Aorta (tissue), 5 donors: ENCODE data around the gene LRCH1. TPM values are rescaled to one million over a fixed set of nuclear protein-coding genes. Genes with fewer than 3 reads are reported as not detected.

Source experiments
- ATAC-seq: fragments of 200-7000 bp; cut with Tn5 transposase; one replicate; pipeline ENCODE4 v1.9.1; 2022; ENCODE audit warnings: moderate library complexity; ENCODE audit not compliant: low FRiP score
- DNase-seq, 2 donors: peaks; one replicate each; pipeline ENCODE4 v3.0.0-alpha.2; 2020
- H3K27ac ChIP-seq, 2 donors: one replicate each; pipeline ENCODE4 v1.5.1; 2013; ENCODE audit warnings: low read length in 2 of 2, mild to moderate bottlenecking in 2 of 2, moderate library complexity in 2 of 2, control low read depth in 1 of 2, inconsistent platforms in 1 of 2, low read depth in 1 of 2
- H3K27me3 ChIP-seq, 2 donors: one replicate each; pipeline ENCODE4 v1.6.1; 2013; ENCODE audit warnings: control low read depth in 1 of 2, low read length in 1 of 2, mild to moderate bottlenecking in 1 of 2, moderate library complexity in 1 of 2; ENCODE audit not compliant: insufficient read depth in 2 of 2, control insufficient read depth in 1 of 2
- H3K36me3 ChIP-seq, 2 donors: one replicate each; pipeline ENCODE4 v1.6.1; 2013; ENCODE audit warnings: control low read depth in 1 of 2, low read length in 1 of 2, mild to moderate bottlenecking in 1 of 2; ENCODE audit not compliant: insufficient read depth in 2 of 2, control insufficient read depth in 1 of 2
- H3K4me1 ChIP-seq, 2 donors: one replicate each; pipeline ENCODE4 v1.6.1; 2013; ENCODE audit warnings: low read length in 2 of 2, control low read depth in 1 of 2, mild to moderate bottlenecking in 1 of 2, moderate library complexity in 1 of 2; ENCODE audit not compliant: insufficient read depth in 2 of 2, control insufficient read depth in 1 of 2
- H3K4me3 ChIP-seq, 2 donors: one replicate each; pipeline ENCODE4 v1.5.1; 2013; ENCODE audit warnings: low read length in 2 of 2, control low read depth in 1 of 2, mild to moderate bottlenecking in 1 of 2
- H3K9me3 ChIP-seq: one replicate; pipeline ENCODE4 v1.6.1; 2013; ENCODE audit warnings: mild to moderate bottlenecking, low read length; ENCODE audit not compliant: control insufficient read depth
- WGBS, 2 donors: extraction: QIAGEN DNeasy Blood & Tissue Kit; methylation state at CpG; one replicate each; pipeline ENCODE4 v1.1.7; 2013; 5-methylcytosine and 5-hydroxymethylcytosine counted together
- intact Hi-C, 2 donors: fragments of 100-400 bp; cut with DNase I; formaldehyde crosslinking; loops; one replicate each; pipeline versions ENCODE4 v1.14.2 to v1.15.0; 2022
- polyA plus RNA-seq, 2 donors: library from polyadenylated mRNA; stranded (reverse); fragments of 200-250 nt; gene quantifications; one replicate each; pipeline ENCODE4 v1.2.3, GENCODE V29; 2013
- total RNA-seq, 2 donors: library from RNA; stranded (reverse); fragmentation: NEBNext Ultra II Directional; extraction: Animal tissue kit (Norgen Biotek cat#: 25700); gene quantifications; one replicate each; pipeline ENCODE4 v1.2.1, GENCODE V29; 2021
- donor health status: healthy with polysubstance abuse.
- donor health status: Bipolar disorder and iron deficiency.
- donor health status: DM: no; HTN: no; CAD: no.
- donor health status: DM: no; HTN: no; CAD: no.
- donor health status: DM: yes; HTN: yes; CAD: no.

The LRCH1 gene
- total and polyA plus RNA-seq, 4 donors = 12.3 to 46.5 (median 28.8) TPM

DNA sequence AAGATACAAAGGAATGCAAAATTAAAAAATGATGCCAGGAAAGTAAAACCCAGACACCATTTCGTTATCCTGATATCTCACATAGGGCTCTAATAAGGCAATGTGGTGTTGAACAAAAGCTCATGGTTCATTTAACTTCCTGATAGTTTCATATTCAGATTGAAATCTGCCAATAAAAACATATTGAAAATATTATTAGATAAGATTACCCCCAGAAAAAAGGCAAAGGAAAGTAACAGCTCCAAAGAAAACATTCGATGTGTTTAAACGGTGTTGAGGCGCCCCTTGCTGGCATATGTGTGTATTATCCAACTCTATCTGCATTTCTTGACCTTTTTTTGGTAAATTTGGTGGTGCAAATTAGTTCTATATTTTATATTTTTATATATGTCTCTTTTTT, 168.1 kb downstream of the LRCH1 start:
- ATAC-seq (peak; percentile 85), DNase-seq (peak in 1 of 2 donors; percentile 52)
- Histone ChIP-seq H3K9me3 (no peaks in the 10 kb centered on the region), H3K4me3 (no peak overlapping the region), H3K27ac (no peak overlapping the region), H3K4me1 (no peaks in the 10 kb centered on the region), H3K36me3 (no peaks in the 10 kb centered on the region), H3K27me3 (no peaks in the 10 kb centered on the region)
- intact Hi-C loops = loop anchor here (1.0 to 2.0 kb wide), 2 partner anchors 170 to 228 kb away; no protein-coding TSS in a partner anchor
- WGBS, 2 donors = 2 to 4% methylated on average over 4 of the region's 4 CpGs

DNA sequence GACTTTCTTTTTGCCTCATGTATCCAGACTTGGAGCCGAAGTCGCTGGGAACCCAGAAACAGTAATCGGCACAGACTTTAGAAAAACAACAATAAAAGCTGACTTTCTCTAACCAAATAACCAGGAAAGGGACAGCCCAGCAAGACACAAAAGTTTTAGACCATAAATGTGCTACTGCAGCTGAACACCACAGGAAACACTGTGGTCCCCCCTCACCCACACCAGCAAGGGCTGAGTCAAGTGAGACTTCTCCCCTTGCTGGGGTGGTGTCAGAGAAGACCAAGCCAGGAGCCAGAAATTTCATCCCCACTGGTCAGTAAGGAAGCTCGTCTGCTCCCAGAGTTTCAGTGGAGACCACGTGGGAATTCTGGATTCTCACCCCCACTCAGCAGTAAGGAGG, 173.4 kb downstream of the LRCH1 start:
- intact Hi-C loops = no loop called here

GRCh38 chr13:46728777-46729176, 175.8 kb downstream of the LRCH1 start:
- DNase-seq (no peak), ATAC-seq (no peak)
- H3K9me3 ChIP-seq = no peaks in the 10 kb centered on the region
- H3K27me3 ChIP-seq = no peaks in the 10 kb centered on the region
- intact Hi-C loops = no loop called here
- peaks cover 2 to 8% of the 10 kb centered on the region in 2 donors for H3K36me3 ChIP-seq
- H3K27ac ChIP-seq = no peak overlapping the region
- no peak overlapping the region for H3K4me3 ChIP-seq
- WGBS, 2 donors = 90 to 93% methylated on average over 7 of the region's 7 CpGs
- H3K4me1 ChIP-seq = no peaks in the 10 kb centered on the region

More for the DNA sequence above, 173.4 kb downstream of the LRCH1 start:
- Histone ChIP-seq H3K4me1 (no peaks in the 10 kb centered on the region), H3K27ac (no peak overlapping the region), H3K4me3 (no peak overlapping the region), H3K27me3 (no peaks in the 10 kb centered on the region), H3K36me3 (peaks cover 2 to 4% of the 10 kb centered on the region in 2 donors), H3K9me3 (no peaks in the 10 kb centered on the region)
- WGBS, 2 donors = 86 to 87% methylated on average over 5 of the region's 5 CpGs
- DNase-seq (no peak), ATAC-seq (no peak)

DNA sequence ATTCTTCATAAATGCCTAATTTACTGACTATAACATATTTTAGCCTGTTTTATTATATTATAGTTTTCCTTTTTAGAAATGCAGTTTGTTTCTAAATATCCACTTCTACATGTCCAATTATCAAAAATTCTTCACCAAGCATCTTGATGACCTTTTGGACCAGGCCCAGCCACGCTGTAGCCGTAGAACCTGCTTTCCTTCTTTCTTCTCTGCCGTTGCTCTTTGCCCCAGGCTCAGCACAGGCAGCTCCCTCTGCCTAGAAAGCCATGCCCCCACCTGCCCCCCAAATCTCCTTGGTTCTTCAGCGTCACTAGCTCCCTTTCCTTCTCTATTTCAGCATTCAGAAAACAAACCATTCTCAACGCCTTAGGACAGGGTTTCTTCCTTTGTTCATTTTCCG, 178.6 kb downstream of the LRCH1 start:
- ATAC-seq = no peak
- WGBS, 2 donors = 89 to 96% methylated on average over 6 of the region's 6 CpGs
- peaks cover 2 to 8% of the 10 kb centered on the region in 2 donors for H3K36me3 ChIP-seq
- no peaks in the 10 kb centered on the region for H3K27me3 ChIP-seq
- H3K27ac ChIP-seq = no peak overlapping the region
- no peak overlapping the region for H3K4me3 ChIP-seq
- no peaks in the 10 kb centered on the region for H3K9me3 ChIP-seq
- no peak for DNase-seq
- intact Hi-C loops = no loop called here
- H3K4me1 ChIP-seq = no peaks in the 10 kb centered on the region

GRCh38 chr13:46735425-46735824, 182.5 kb downstream of the LRCH1 start:
- no peak for ATAC-seq
- DNase-seq = no peak
- Histone ChIP-seq H3K9me3 (no peaks in the 10 kb centered on the region), H3K27me3 (no peaks in the 10 kb centered on the region), H3K4me1 (no peaks in the 10 kb centered on the region), H3K36me3 (peaks cover 3 to 4% of the 10 kb centered on the region in 2 donors), H3K27ac (no peak overlapping the region), H3K4me3 (no peak overlapping the region)
- WGBS, 2 donors = 93 to 96% methylated on average over 3 of the region's 3 CpGs
- intact Hi-C loops = no loop called here

DNA sequence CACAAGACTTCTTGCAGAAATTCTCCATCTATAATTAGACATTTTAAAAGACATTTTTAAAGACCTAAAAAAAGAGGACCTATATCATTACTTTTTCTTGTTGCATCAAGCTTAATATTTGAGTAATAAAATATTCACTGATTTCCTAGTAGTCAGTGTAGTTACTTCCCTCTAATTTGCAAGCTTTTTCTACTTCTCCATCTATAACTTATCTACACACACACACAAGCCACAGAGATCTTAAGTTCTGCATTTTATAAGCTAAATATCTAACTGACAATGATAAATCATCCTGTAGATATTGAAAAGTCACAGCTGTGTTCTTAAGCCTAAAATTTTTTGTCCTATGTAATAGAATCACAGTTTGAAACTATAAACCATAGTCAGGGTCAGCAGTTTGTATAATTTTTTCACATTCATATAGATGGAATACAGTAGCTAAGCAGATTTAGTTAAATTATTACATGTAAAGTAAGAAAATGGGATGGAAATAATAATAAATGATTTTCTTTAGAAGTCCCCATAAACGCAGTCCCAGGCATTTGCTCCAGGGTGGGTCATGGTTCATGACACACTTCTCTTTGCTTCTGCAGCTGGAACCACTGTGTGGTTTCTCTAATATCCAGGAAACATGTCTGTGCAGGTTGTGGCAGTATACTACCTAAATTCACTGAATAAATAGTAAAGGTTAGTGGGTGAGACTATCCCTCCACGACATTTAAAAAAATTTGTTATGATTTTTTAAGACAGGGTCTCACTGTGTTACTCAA, 183.8 kb downstream of the LRCH1 start:
- Histone ChIP-seq H3K9me3 (no peaks in the 10 kb centered on the region), H3K36me3 (peaks cover 2 to 9% of the 10 kb centered on the region in 2 donors), H3K27ac (no peak overlapping the region), H3K4me1 (no peaks in the 10 kb centered on the region), H3K4me3 (no peak overlapping the region), H3K27me3 (no peaks in the 10 kb centered on the region)
- ATAC-seq = no peak
- 87 to 89% methylated on average over 2 of the region's 2 CpGs for WGBS, 2 donors
- intact Hi-C loops = no loop called here
- DNase-seq = no peak

- Histone ChIP-seq H3K27ac (no peak overlapping the region), H3K36me3 (peaks cover 0 to 9% of the 10 kb centered on the region in 2 donors), H3K27me3 (no peaks in the 10 kb centered on the region), H3K4me3 (no peak overlapping the region), H3K4me1 (no peaks in the 10 kb centered on the region), H3K9me3 (no peaks in the 10 kb centered on the region)
- DNase-seq (no peak), ATAC-seq (no peak)
- 91 to 94% methylated on average over 2 of the region's 2 CpGs for WGBS, 2 donors
- intact Hi-C loops = no loop called here
Observed at GRCh38 chr13:46738055-46738454, 185.1 kb downstream of the LRCH1 start.

DNA sequence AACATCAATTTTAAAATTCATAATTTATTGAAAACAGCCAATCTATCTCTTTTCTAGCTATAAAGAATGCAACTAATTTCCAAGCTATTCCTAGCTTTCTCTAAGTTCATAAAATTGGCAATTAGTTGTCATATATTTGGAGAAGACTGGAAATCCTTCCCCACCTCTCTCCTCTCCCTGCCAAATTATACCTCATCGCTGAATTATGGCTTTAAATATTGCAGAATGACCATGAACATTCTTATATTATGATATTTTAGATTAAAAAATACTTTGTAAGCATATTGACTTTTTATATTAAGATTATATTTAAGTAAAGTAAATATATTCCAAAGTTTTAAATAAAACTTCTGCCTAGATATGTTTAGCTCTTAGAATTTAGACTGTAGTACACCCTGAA, 185.8 kb downstream of the LRCH1 start:
- ATAC-seq = no peak

DNA sequence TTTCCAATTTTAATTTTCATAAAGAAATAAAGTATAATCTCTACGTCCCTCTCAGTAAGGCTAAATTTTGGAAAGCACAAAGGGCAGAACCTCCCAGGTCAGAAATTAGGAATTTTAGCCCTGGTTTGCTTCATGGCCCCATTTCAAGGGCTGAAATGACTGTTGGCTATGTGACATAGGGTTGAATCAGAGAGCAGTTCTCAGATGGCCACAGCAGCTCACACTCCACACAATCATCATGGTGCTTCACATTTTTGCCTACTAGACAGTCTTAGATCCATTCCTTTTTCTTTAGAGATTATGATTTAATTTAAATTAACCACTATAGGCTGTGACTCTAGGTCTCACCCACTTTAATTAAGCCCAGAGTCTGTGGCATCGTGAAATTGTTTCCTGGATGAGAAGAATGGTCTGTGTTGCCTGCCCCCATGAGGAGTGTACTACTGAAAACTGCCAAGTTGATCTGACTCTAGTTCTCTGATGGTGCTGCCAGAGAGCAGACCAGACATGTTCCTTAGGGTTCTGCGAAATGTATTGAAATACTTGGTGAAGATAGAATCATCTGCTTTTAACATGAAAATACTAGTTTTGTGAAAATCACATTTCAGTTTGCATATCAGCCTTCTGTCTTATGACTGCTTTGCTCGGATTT, 186.6 kb downstream of the LRCH1 start:
- ATAC-seq (peak; percentile 50), DNase-seq (no peak)
- intact Hi-C loops = no loop called here
- H3K4me3 ChIP-seq = no peak overlapping the region
- H3K4me1 ChIP-seq = no peaks in the 10 kb centered on the region
- no peaks in the 10 kb centered on the region for H3K9me3 ChIP-seq
- WGBS, 2 donors = 92 to 93% methylated on average over 4 of the region's 4 CpGs
- peaks cover 0 to 13% of the 10 kb centered on the region in 2 donors for H3K36me3 ChIP-seq
- H3K27me3 ChIP-seq = no peaks in the 10 kb centered on the region
- H3K27ac ChIP-seq = no peak overlapping the region

More for the DNA sequence above, 185.8 kb downstream of the LRCH1 start:
- no peak for DNase-seq
- Histone ChIP-seq H3K27ac (no peak overlapping the region), H3K9me3 (no peaks in the 10 kb centered on the region), H3K4me3 (no peak overlapping the region), H3K36me3 (peaks cover 0 to 9% of the 10 kb centered on the region in 2 donors), H3K4me1 (no peaks in the 10 kb centered on the region), H3K27me3 (no peaks in the 10 kb centered on the region)
- WGBS, 2 donors = 88 to 94% methylated on average over 1 of the region's 1 CpG
- intact Hi-C loops = no loop called here
